Measurements from ENCODE around the gene MAP3K14.
A peak's percentile ranks its signal among the peaks of the same experiment; 100 is the strongest.

The MAP3K14 gene

DNA sequence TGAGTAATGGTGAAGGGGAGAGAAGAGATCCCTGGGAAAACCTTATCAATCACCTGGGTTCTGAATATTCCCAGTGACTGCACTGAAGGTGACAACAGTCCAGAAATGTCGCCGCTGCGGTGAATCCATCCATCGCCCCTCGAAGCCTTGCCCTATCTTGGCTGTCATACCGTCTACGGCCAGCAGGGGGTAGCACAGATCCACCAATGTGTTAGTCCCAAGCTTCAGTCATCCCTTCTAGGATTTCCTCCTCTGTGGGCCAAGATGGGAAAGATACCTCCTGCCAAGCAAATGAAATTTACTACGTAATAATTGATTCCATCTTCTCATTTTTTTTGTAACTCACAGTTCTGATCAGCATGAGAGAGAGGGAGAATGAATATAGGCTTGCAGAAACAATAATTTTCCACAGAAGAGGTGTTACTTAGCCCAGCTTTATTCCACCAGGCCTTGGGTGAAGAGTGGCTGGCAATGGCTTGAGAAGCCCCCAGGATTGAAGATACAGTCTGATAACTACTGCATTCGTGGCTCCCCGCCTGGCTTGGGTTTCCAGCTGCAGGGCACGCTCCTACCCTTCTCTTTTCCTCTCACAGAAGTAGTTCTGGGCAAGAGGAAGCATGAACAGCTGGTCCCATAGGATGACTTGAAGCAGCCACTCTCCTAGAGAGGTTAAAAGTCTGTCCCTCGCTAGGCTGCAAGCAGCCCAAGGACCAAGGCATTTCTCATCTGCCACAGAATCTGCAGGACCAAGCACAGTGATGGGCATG lies 97.7 kb downstream of the MAP3K14 start:
- DNase-seq, result peak; percentile 90

Measured in femur (tissue), 1 donor.